ENCODE data around the gene SPOCD1.

GRCh38 chr1:31757204-31757679, 58.6 kb downstream of the SPOCD1 start:
- TF ChIP-seq CTCF (conservative IDR thresholded peaks at IDR 0.05; ENCODE audit: low read length) (no peak), EZH2phosphoT487 (IDR thresholded peaks at IDR 0.05; ENCODE audit: borderline replicate concordance) (no peak)
